ENCODE measurements around the gene FHIT.
"Not testable (repeated sequence)": the region's sequence is repeated elsewhere in the genome, so short reads cannot be mapped to it uniquely, and the experiment has no call there.

Gene FHIT

GRCh38 chr3:59832702-59833101, 1418.5 kb downstream of the FHIT start:
- DNase-seq = no peak

- no peak for DNase-seq
Measured at GRCh38 chr3:59832241-59832640, 1419.0 kb downstream of the FHIT start.

DNA sequence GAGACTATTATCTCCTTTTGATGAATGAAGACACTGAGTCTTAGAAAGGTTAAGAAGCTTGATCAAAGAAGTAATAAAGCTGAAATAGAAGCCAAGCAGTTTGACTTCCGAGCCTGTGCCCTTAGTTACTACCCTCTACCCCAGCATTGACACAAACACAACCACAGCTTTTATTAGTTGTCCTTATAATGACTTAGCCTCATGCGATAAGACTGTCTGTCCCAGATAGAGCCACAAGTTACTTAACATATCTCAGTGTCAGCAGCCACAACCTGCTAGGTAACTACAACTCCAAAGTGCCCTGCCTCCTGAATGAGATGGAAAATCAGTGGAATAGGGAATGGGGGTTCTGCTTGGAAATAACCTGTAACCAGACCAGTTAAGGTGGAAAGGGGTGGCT, 1419.9 kb downstream of the FHIT start:
- DNase-seq = no peak

DNA sequence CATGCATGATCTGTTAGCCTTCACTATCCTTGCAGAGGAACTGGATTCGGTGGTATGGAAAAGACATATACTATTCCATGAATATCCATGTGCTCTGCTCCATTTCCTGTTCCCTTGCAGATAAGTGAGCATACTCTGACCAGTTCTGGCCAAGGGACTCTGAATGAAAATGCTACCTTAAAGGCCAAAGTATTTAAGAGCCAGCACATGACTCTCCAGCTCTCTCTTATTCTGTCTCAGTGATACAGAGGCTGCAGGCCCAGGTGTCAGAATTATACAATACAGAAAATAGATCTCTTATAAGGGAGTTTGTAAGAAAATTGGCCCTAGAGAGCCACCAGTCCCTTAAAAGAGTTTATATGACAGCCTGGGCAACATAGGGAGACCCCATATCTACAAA, 1421.7 kb downstream of the FHIT start:
- DNase-seq = no peak

- DNase-seq = no peak
Measured at GRCh38 chr3:59824876-59825275, 1426.4 kb downstream of the FHIT start.

- DNase-seq = no peak
Measured at GRCh38 chr3:59821274-59821673, 1430.0 kb downstream of the FHIT start.

- no peak for DNase-seq
Measured at GRCh38 chr3:59820352-59820934, 1430.8 kb downstream of the FHIT start.

- DNase-seq = no peak
Measured at GRCh38 chr3:59818919-59819300, 1432.3 kb downstream of the FHIT start.

DNA sequence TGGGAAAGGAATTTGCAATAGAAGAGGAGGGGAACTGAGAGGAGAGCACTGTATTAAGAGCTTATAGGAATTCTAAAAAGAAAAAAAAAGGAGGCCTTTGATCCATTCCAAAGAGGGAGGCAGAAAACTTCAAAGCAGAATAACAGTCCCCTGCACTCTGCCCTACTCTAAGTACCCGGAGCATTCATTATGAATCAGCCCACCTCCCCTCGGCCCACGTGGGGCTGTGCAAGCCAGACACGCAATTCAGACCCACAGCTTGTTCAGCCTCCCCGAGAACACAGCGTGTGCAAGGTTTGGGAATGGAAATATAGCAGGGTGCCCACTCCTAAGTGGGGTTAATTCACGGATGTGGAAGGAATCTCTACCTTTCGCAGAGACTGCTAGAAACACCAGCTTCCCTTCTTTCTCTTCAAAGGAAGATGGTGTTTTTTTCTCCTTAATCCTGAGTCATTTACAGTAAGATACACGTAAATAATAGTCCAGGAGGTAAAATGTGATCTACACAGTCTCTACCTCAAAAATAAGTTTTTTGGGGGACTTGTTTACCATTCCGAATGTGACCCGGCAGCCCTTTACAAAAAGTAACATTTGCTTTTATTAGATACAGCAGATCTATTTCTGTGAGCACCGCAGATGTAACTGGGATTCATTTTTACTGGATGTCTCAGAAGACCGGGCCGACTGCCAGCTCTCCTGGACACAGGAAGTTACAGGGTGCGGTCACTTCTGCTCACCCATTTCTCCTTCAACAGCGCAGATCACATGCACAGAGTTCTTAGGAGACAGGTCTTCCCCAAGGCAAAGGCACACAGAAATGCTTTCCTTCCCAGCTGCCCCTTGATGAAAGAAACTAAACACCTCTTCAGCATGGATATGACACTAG, 1433.0 kb downstream of the FHIT start:
- DNase-seq = no peak

GRCh38 chr3:59817511-59817910, 1433.7 kb downstream of the FHIT start:
- DNase-seq = no peak

DNA sequence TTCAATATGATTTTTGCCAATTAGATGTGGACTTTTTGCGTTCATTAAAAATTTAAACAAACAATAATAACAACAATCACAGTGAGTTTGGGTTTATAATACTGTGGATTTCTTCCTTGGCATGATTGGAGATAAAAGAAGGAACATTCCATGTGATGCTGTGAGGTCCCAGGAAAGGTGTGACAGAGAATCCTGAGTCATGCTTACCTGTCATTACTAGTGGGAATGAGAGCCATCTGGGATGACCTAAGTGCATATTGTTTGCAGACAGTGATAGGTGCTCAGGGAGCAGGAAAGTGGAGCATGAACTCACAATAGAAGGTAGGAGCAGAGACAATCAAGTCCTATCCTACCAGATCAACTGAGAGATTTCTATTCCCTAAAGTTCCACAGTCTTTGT, 1434.9 kb downstream of the FHIT start:
- DNase-seq = peak; percentile 36

DNA sequence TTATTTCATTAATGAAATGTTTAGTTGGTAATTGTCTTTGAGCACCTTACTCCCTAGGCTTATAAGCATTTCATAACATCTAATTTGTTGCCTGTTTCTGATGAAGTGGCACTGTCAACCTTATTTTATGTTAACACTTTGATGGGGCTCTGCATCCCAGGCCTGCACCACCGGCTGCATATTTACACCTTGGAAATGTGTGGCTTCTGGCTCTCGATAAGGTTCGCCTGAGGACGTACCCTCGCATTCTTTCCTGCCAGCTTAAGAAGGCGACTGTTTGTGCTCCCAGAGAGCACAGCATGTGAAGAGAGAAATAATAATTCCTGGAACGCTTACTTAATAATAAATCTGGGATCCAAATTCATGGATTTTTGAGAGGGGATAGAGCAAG, 1438.1 kb downstream of the FHIT start:
- no peak for DNase-seq

DNA sequence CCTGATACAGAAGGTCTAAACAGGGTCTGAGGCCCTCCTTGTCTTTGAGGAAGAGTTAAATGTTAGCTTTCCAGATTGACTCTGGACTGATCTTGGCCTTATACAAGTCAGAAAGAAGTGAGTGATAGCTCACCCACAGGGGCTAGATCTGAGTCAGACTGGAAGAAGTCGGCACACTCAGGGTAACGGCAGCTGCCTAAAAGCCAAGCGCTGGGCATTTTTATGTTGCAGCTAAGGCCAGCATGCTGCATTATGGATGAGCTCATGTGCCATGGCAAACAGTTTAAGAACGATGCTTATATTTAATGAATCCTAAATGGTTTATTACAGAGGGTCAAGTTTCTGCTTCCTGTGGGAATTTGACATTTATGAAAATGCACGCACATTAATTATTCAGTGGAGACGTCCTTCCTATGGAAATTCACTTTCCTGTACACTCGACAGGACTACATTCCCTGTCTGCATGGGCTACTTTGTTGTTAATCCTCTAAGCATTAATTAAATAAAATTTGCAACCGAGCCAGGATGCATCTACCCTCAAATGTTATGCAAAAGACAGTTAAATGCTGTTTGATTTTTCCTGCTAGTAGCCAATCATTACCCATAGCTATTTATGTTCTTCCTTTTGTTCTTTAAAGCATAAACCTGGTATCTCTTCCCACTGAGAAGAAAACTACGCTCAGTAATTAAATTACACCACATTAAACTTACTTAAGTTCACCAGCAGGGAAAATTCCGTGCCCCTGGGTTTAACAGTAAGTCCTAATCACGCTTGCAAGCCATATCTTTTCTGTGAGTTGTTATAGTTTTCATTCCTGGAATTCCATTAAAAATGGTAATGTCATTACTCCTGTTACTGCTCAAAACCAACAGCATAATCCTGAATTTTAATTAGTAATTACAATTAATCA, 1438.8 kb downstream of the FHIT start:
- DNase-seq = no peak

- DNase-seq = no peak
Measured at GRCh38 chr3:59811160-59811559, 1440.1 kb downstream of the FHIT start.

DNA sequence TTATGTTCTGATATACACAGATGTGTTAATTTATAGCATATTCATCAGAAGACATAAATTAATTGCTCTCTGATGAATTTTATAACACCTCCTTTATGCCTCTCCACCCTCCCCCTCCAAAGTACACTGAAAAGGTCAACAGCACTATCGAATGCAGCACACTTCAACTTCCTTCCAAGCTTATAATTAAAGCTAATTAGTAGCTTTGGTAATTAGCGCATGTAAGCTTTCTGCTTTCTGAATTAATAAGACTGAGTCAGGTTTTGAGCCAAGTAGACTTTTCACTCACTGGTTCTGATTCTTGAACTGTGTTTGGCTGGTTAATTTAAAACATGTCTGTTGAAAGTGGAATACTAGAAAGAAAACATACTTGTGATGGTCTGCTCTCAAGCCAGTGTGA, 1440.6 kb downstream of the FHIT start:
- DNase-seq = no peak

- no peak for DNase-seq
Measured at GRCh38 chr3:59809710-59810444, 1441.4 kb downstream of the FHIT start.

GRCh38 chr3:59809016-59809415, 1442.2 kb downstream of the FHIT start:
- no peak for DNase-seq

DNA sequence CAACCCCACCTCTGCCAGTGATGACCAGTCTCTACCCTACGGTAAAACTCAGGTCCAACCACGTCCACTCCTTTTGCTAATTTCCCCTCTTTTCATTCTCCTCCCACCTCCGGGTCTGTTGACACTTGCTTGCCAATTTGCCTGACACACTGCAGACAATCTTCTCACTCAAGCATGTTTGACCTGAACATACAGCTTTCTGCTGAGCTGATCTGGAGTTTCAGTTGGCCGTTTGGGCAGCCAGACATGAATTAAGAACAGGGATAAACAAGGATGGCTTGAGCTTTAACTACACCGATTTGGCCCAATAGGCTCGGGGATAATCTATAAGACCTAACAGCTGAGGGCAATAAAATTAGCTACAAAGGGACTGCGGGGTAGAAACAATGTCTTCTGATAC, 1442.8 kb downstream of the FHIT start:
- DNase-seq = no peak

DNA sequence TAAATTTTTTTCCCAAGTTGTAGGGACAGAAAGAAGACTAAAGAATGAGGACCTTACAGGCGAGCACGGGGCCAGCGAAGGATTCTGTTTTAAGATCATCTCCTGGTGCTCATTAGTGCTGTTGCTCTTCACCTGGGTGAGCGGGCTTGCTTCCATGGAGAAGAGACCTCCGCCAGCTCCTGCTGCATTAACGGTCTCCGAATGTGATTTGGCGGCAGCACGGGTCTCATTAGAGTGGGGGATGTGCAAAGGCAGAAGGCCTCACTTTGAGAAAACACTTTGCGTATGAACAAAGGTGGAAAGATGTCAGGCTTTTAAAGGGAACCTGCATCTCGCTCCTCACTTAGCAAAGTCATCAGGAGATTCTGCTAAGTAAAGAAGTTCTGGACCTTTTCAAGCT, 1448.0 kb downstream of the FHIT start:
- DNase-seq = no peak

DNA sequence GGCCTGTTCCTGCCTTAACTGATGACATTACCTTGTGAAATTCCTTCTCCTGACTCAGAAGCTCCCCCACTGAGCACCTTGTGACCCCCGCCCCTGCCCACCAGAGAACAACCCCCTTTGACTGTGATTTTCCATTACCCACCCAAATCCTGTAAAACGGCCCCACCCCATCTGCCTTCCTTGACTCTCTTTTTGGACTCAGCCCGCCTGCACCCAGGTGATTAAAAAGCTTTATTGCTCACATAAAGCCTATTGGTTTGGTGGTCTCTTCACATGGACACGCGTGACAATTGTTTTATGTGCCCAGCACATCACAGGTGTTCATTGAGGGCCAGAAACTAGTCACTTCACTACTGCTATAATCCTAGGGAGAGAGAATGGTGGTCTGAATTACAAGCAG, 1448.8 kb downstream of the FHIT start:
- not testable (repeated sequence) for DNase-seq

GRCh38 chr3:59802045-59802444, 1449.2 kb downstream of the FHIT start:
- no peak for DNase-seq

DNA sequence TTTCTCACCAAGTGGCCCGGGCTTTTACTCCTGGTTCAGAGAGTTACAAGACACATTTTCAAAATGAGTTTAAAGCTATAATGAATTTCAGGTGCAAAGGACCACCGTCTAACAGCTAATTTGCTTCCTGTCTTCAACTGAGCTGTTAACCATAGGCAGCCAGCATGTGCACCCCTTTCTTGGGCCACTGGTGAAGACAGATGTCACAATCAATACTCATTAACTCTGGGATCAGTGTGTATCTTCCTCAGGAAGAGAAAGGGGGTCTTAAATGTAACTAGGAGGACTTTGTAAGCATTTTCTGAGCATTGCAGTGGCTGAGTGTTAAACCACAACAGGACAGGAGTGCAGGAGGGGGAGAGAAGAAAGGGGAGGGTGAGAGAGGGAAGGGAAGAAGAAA, 1450.8 kb downstream of the FHIT start:
- DNase-seq = no peak
